Measurements from ENCODE around the gene SMNDC1. TPM values are rescaled to one million over a fixed set of nuclear protein-coding genes. Genes with fewer than 3 reads are reported as not detected.

SMNDC1 gene
- total and polyA plus RNA-seq, 10 donors: 10.3 to 34.8 (median 19.7) TPM

GRCh38 chr10:110307805-110308204 is 3.1 kb upstream of the SMNDC1 start:
- H3K27ac ChIP-seq: no peak overlapping the region
- DNase-seq: no peak
- peaks cover 0 to 6% (median under 1%) of the 10 kb centered on the region in 6 donors for H3K36me3 ChIP-seq
- H3K27me3 ChIP-seq (replicated peaks in 1 of 7): no peaks in the 10 kb centered on the region
- intact Hi-C loops (cut with DNase I; ENCODE audit: low total_unique reads): loop anchor here (5.0 kb wide), 1 partner anchor 194 kb away; no protein-coding TSS in a partner anchor
- TF ChIP-seq CTCF (IDR thresholded peaks at IDR 0.05 in 8 of 11, conservative IDR thresholded peaks at IDR 0.05 in 3 of 11) (no peak), POLR2AphosphoS5 (IDR thresholded peaks at IDR 0.05) (no peak), POLR2A (IDR thresholded peaks at IDR 0.05) (no peak)
- no peak overlapping the region for H3K4me3 ChIP-seq
- 58 to 72% (median 63%) methylated on average over 4 of the region's 4 CpGs for WGBS, 5 donors
- no peaks in the 10 kb centered on the region for H3K9me3 ChIP-seq
- peaks cover 28 to 73% (median 48%) of the 10 kb centered on the region in 6 donors for H3K4me1 ChIP-seq

GRCh38 chr10:110306452-110306768 is 1.7 kb upstream of the SMNDC1 start:
- peaks cover 0 to 20% (median 13%) of the 10 kb centered on the region in 6 donors for H3K36me3 ChIP-seq
- no peaks in the 10 kb centered on the region for H3K27me3 ChIP-seq (replicated peaks in 1 of 7)
- peak overlapping the region in 4 of 8 donors; percentile 92 to 97 (median 95) for H3K27ac ChIP-seq
- WGBS, 5 donors: 0 to 5% (median 1%) methylated on average over 2 of the region's 2 CpGs
- H3K9me3 ChIP-seq: no peaks in the 10 kb centered on the region
- TF ChIP-seq POLR2A (IDR thresholded peaks at IDR 0.05) (no peak), CTCF (IDR thresholded peaks at IDR 0.05 in 8 of 11, conservative IDR thresholded peaks at IDR 0.05 in 3 of 11) (peak in 1 of 11 experiments; percentile 2)
- intact Hi-C loops (cut with DNase I; ENCODE audit: low total_unique reads): loop anchor here (5.0 kb wide), 1 partner anchor 196 kb away; no protein-coding TSS in a partner anchor
- DNase-seq: no peak
- H3K4me3 ChIP-seq: no peak overlapping the region
- H3K4me1 ChIP-seq: peaks cover 38 to 81% (median 59%) of the 10 kb centered on the region in 6 donors

- H3K9me3 ChIP-seq: no peaks in the 10 kb centered on the region
- H3K36me3 ChIP-seq: peaks cover 0 to 25% (median 15%) of the 10 kb centered on the region in 6 donors
- H3K27me3 ChIP-seq (replicated peaks in 1 of 7): no peaks in the 10 kb centered on the region
- TF ChIP-seq POLR2AphosphoS5 (IDR thresholded peaks at IDR 0.05): peak in 1 of 3 donors; percentile 11
- TF ChIP-seq CTCF (IDR thresholded peaks at IDR 0.05 in 8 of 11, conservative IDR thresholded peaks at IDR 0.05 in 3 of 11): peak; percentile 43 to 76 (median 63)
- no peak for TF ChIP-seq POLR2A (IDR thresholded peaks at IDR 0.05)
- H3K4me3 ChIP-seq: peak overlapping the region in 4 of 8 donors; percentile 3 to 88 (median 82)
- intact Hi-C loops (cut with DNase I; ENCODE audit: low total_unique reads): loop anchor here (5.0 kb wide), 1 partner anchor 196 kb away; no protein-coding TSS in a partner anchor
- DNase-seq: no peak
- peak overlapping the region; percentile 87 to 97 (median 94) for H3K27ac ChIP-seq
- 66 to 71% (median 66%) methylated on average over 17 of the region's 17 CpGs for WGBS, 5 donors
- peaks cover 37 to 81% (median 59%) of the 10 kb centered on the region in 6 donors for H3K4me1 ChIP-seq
Measured at GRCh38 chr10:110305767-110306451, 1.2 kb upstream of the SMNDC1 start.

DNA sequence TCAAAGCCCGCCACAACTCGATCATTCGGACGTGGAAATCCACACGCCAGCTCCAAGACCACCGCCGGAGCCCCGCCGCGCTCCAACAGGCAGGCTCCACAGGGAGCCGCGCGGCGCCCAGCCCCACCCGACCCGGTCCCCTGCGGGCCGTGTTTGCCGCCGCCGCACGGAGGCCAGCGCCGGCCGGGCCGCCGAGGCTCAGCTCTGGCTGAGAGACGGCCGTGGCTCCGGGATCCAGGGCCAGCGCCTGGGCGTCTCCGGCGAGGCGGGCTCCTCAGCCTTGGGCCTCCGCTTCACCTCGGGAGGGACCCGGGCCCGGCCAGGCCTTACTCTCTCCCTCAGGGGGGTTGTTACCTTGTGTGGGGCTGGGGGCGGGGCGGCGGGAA is 333 bp downstream of the SMNDC1 start:
- WGBS, 5 donors: 0 to 1% (median 0%) methylated on average over 23 to 42 of the region's 42 CpGs
- H3K36me3 ChIP-seq: peaks cover 0 to 40% (median 24%) of the 10 kb centered on the region in 6 donors
- peak overlapping the region; percentile 87 to 97 (median 94) for H3K27ac ChIP-seq
- TF ChIP-seq CTCF (IDR thresholded peaks at IDR 0.05 in 8 of 11, conservative IDR thresholded peaks at IDR 0.05 in 3 of 11) (no peak), POLR2A (IDR thresholded peaks at IDR 0.05) (no peak), POLR2AphosphoS5 (IDR thresholded peaks at IDR 0.05) (no peak)
- no peaks in the 10 kb centered on the region for H3K27me3 ChIP-seq (replicated peaks in 1 of 7)
- peaks cover 40 to 81% (median 62%) of the 10 kb centered on the region in 6 donors for H3K4me1 ChIP-seq
- peak; percentile 93 for DNase-seq
- peak overlapping the region; percentile 72 to 92 (median 82) for H3K4me3 ChIP-seq
- H3K9me3 ChIP-seq: no peaks in the 10 kb centered on the region
- intact Hi-C loops (cut with DNase I; ENCODE audit: low total_unique reads): no loop called here

Measured in spleen (tissue), 11 donors.